IPS DF 6.9 (cell line): ENCODE data around the gene FANCL.
"Not testable (repeated sequence)": the region's sequence is repeated elsewhere in the genome, so short reads cannot be mapped to it uniquely, and the experiment has no call there.

Source experiments
- DNase-seq: peaks from one replicate; pipeline ENCODE4 v3.0.0-alpha.2; 2013; ENCODE audit warnings: low read depth, low spot score
- H3K27ac ChIP-seq: one replicate; pipeline ENCODE4 v1.5.1; 2013; ENCODE audit warnings: low read length, control low read depth
- H3K27me3 ChIP-seq: 2 replicates; pipeline ENCODE4 v1.6.1; 2013; ENCODE audit warnings: mild to moderate bottlenecking, low read length; ENCODE audit not compliant: control insufficient read depth, insufficient read depth
- H3K36me3 ChIP-seq: 2 replicates; pipeline ENCODE4 v1.6.1; 2013; ENCODE audit warnings: low read length; ENCODE audit not compliant: control insufficient read depth, insufficient read depth
- H3K4me1 ChIP-seq: 2 replicates; pipeline ENCODE4 v1.6.1; 2013; ENCODE audit warnings: low read length; ENCODE audit not compliant: control insufficient read depth, insufficient read depth
- H3K4me3 ChIP-seq: 2 replicates; pipeline ENCODE4 v1.5.1; 2013; ENCODE audit warnings: mild to moderate bottlenecking, low read length
- H3K9me3 ChIP-seq: 2 replicates; pipeline ENCODE4 v1.6.1; 2013; ENCODE audit warnings: low read length, inconsistent platforms; ENCODE audit not compliant: control insufficient read depth, insufficient read depth
- WGBS: extraction: QIAGEN DNeasy Blood & Tissue Kit; methylation state at CpG from one replicate; pipeline ENCODE4 v1.1.7; 2013; ENCODE audit warnings: mixed read lengths, missing lambda C conversion rate; ENCODE audit not compliant: insufficient read length, insufficient coverage; 5-methylcytosine and 5-hydroxymethylcytosine counted together

Gene FANCL

DNA sequence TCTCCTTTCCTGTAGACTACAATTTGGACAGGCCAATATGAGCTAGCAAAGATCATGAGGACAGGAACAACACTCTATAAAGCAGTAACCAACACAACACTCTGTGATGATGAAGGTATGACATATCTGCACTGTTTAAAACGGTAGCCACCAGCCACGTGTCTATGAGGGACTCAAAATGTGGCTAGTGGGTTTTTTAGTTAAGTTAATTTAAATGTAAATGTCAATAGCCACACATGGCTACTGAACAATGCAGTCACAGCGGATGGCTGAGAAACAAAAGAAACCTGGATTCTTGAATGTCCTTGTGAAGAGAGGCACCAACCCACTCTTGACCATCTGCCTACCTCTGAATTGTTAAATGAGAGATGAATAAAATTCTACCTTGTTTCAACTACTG lies 33.9 kb downstream of the FANCL start:
- no peaks in the 10 kb centered on the region for H3K27me3 ChIP-seq
- H3K27ac ChIP-seq: no peak overlapping the region
- peaks cover 3% of the 10 kb centered on the region; the same call in 1 of the 2 replicates for H3K4me1 ChIP-seq
- H3K9me3 ChIP-seq: no peaks in the 10 kb centered on the region
- peak; percentile 20 for DNase-seq
- WGBS: no CpG with 5 or more reads among the region's 3 CpGs
- H3K4me3 ChIP-seq: no peak overlapping the region
- H3K36me3 ChIP-seq: peaks cover under 1% of the 10 kb centered on the region; the same call in 1 of the 2 replicates

DNA sequence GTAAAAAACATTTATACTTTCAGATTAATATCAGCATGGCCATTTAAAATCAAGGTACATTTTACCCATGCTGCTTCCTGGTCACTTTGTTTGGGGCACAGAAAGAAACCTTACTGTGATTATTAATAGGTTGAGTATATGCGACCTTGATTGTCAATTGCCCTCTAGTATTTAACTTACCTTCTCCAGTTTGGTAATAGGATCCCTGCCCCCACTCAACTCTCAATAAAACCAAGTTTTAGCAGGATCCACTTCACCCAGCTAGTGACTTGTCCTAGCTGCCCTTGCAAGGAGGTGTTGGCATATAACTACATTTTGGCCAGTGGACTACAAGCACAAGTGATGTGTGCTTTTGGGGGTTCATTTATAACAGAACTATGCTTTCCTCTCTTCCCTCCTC lies 34.3 kb downstream of the FANCL start:
- H3K9me3 ChIP-seq: no peaks in the 10 kb centered on the region
- H3K4me3 ChIP-seq: no peak overlapping the region
- H3K27me3 ChIP-seq: no peaks in the 10 kb centered on the region
- no CpG with 5 or more reads among the region's 1 CpG for WGBS
- no peaks in the 10 kb centered on the region; the same call in 1 of the 2 replicates for H3K36me3 ChIP-seq
- no peak overlapping the region for H3K27ac ChIP-seq
- DNase-seq: no peak
- H3K4me1 ChIP-seq: peaks cover 3% of the 10 kb centered on the region; the same call in 1 of the 2 replicates

DNA sequence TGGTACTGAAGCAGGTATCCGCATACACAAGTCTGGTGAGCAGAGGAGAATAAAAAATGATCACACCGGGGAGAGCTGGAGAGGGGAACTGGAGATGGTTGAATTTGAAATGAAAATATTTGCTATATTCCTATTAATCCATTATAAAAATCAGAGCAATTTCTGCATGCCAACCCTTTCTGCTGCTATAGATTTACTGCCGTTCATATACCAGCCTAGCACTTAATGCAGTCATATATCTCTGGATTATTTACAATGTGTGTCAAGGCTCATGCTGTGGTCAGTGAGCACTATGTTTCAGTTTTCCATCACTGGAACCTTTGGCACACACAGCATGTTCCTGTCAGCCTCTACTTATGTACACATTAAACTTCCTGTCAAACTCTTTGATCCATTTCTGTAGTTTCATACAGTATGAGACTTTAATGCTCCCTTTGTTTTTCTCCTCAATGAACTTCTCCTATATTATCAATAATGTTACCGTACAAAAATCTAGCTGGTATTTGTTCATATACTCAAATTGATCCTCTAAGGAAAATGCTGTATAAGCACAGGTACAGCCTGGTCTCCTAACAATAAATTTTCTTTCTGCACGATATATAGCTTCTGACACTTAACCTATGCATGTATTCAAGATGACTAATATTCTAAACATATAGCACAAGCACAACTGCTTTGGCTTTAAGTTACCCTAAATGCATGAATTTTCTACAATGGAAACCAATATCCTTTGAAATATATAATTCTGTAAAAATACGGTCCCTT lies 36.7 kb downstream of the FANCL start:
- no peak for DNase-seq
- Histone ChIP-seq H3K4me3 (no peak overlapping the region), H3K36me3 (no peaks in the 10 kb centered on the region; the same call in 1 of the 2 replicates), H3K27ac (no peak overlapping the region), H3K4me1 (peaks cover 3% of the 10 kb centered on the region; the same call in 1 of the 2 replicates), H3K9me3 (no peaks in the 10 kb centered on the region), H3K27me3 (no peaks in the 10 kb centered on the region)
- WGBS: no CpG with 5 or more reads among the region's 6 CpGs

DNA sequence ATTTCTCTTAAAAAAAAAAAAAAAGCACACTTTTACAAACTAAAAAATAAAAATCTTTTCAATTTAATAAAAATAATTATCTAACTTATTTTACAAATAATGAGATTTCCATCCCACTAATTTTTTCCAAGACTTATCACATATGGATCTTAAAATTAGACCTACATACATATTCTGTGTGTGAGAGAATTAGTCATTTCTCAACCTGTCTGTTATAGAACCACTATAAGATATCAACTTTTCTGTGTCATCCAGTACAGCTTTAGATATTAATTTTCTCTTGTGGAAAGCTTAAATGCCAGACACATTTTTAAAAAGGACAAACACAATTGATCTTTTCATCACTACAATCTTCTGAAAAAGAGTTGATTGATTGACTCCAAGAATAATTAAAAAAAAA lies 38.1 kb downstream of the FANCL start:
- no peaks in the 10 kb centered on the region; the same call in 1 of the 2 replicates for H3K36me3 ChIP-seq

DNA sequence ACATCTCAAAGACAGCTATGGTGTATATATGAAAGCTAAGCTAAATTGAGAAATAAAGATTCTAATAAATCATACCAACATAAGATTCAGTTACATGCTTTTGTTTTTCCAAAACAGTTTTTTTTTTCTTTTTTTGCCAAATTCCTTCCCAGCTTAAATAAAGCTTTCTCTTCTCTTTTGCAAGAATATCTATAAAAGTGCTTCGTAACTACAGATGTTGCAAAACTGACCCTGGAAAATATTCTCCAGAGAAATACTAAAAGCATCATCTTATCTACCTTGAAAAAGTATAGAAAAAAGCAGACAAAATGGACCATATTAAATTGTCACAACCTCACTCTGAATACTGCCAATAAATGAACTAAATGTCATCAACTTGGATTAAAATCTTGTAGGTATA lies 38.7 kb downstream of the FANCL start:
- Histone ChIP-seq H3K27me3 (no peaks in the 10 kb centered on the region), H3K4me1 (peaks cover 3% of the 10 kb centered on the region; the same call in 1 of the 2 replicates), H3K4me3 (no peak overlapping the region), H3K9me3 (no peaks in the 10 kb centered on the region), H3K27ac (no peak overlapping the region), H3K36me3 (no peaks in the 10 kb centered on the region; the same call in 1 of the 2 replicates)
- DNase-seq: no peak
- no CpG with 5 or more reads among the region's 1 CpG for WGBS

More for the DNA sequence above, 38.1 kb downstream of the FANCL start:
- DNase-seq: no peak
- H3K27ac ChIP-seq: no peak overlapping the region
- H3K9me3 ChIP-seq: no peaks in the 10 kb centered on the region
- H3K27me3 ChIP-seq: no peaks in the 10 kb centered on the region
- no peak overlapping the region for H3K4me3 ChIP-seq
- peaks cover 3% of the 10 kb centered on the region; the same call in 1 of the 2 replicates for H3K4me1 ChIP-seq

DNA sequence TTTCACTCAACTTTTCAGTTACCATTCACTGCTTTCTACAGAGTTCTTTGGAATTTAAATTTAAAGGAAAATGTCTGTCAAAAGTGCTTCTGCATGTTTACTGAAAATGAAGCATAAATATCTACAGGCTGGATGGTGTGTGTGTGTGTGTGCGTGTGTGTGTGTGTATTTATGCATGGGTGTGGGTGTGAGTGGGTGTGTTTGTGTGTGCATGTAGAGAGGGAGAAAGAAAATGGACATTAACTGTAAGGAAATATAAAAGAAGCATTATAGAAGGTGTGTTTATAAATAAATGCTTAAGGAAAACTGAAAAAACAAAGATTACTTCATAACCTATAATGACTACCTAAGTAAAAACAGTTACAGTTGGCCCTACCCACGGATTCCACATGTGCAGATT lies 43.2 kb downstream of the FANCL start:
- Histone ChIP-seq H3K36me3 (no peaks in the 10 kb centered on the region; the same call in 1 of the 2 replicates), H3K4me1 (no peaks in the 10 kb centered on the region), H3K4me3 (no peak overlapping the region), H3K27ac (no peak overlapping the region), H3K9me3 (no peaks in the 10 kb centered on the region), H3K27me3 (no peaks in the 10 kb centered on the region)
- WGBS: no CpG with 5 or more reads among the region's 2 CpGs
- DNase-seq: no peak

DNA sequence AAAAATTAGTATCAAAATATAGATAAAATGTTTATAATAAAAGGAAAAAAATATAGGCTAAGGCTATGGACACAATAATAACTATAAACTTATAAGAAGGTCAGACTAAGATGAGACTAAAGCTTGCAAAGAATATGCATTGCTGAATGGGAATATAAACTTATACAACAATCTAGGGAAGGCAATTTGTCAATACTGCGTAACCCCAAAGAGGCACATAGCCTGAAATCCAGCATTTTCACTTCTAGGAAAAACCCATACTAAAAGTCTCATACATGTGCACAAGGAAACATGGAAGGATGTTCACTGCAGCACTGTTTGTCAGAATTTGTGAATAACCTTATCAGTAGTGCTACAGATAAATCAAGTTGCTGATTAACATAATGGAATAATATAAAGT lies 45.5 kb downstream of the FANCL start:
- DNase-seq: no peak
- no peak overlapping the region for H3K4me3 ChIP-seq
- H3K27me3 ChIP-seq: no peaks in the 10 kb centered on the region
- no peaks in the 10 kb centered on the region for H3K4me1 ChIP-seq
- no peaks in the 10 kb centered on the region for H3K36me3 ChIP-seq
- no peaks in the 10 kb centered on the region for H3K9me3 ChIP-seq
- H3K27ac ChIP-seq: no peak overlapping the region
- WGBS: no CpG with 5 or more reads among the region's 1 CpG

DNA sequence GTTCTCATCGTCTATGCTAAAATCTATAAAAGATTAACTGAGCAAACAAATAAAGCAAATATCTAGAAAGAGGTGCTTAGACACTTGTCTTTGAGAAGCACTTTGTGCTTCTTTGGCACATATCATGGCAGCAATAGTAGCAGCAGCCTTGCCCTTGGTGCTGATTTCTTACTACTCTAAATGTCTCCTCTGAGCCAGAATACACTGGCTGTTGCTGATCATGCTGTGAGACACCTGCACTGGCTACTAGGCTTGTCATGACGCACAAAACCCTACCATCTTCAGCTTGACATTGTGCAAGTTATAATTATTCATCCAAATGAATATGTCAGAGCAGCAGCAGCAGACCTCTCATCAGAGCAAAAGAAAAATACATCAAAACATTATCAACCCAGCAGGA lies 46.7 kb downstream of the FANCL start:
- no peaks in the 10 kb centered on the region for H3K36me3 ChIP-seq
- 100% methylated on average over 1 of the region's 2 CpGs for WGBS

DNA sequence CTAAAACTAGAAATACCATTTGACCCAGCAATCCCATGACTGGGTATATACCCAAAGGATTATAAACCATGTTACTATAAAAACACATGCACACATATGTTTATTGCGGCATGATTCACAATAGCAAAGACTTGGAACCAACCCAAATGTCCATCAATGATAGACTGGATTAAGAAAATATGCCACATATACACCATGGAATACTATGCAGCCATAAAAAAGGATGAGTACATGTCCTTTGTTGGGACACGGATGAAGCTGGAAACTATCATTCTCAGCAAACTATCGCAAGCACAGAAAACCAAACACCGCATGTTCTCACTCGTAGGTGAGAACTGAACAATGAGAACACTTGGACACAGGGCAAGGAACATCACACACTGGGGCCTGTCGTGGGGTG lies 54.1 kb downstream of the FANCL start:
- not testable (repeated sequence) for H3K36me3 ChIP-seq, H3K27ac ChIP-seq, H3K4me1 ChIP-seq, H3K4me3 ChIP-seq, DNase-seq, H3K27me3 ChIP-seq, H3K9me3 ChIP-seq
- no CpG with 5 or more reads among the region's 6 CpGs for WGBS

More for the DNA sequence above, 46.7 kb downstream of the FANCL start:
- Histone ChIP-seq H3K27me3 (no peaks in the 10 kb centered on the region), H3K9me3 (no peaks in the 10 kb centered on the region), H3K4me1 (no peaks in the 10 kb centered on the region), H3K27ac (no peak overlapping the region), H3K4me3 (no peak overlapping the region)
- no peak for DNase-seq

DNA sequence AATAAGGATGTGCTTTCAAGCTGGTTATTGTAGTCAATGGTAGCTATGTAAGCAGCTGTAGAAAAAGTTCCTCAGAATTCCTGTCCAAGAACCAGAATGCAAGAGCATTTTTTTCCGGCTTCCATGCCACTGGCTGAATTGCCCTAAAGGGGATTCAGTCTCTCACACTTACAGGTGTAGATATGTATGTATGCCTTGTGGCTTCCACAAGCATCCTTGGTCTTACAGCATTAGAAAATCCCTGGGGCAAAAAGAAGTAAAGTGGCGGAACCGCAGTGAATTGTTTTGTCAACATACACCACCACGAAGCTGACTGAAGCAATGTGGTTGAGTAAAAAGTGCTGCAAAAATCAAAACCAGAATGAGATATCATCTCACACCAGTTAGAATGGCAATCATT lies 54.6 kb downstream of the FANCL start:
- Histone ChIP-seq H3K27ac (no peak overlapping the region), H3K36me3 (no peaks in the 10 kb centered on the region; the same call in 1 of the 2 replicates), H3K4me1 (no peaks in the 10 kb centered on the region), H3K9me3 (no peaks in the 10 kb centered on the region), H3K4me3 (no peak overlapping the region), H3K27me3 (no peaks in the 10 kb centered on the region)
- no CpG with 5 or more reads among the region's 4 CpGs for WGBS
- no peak for DNase-seq

DNA sequence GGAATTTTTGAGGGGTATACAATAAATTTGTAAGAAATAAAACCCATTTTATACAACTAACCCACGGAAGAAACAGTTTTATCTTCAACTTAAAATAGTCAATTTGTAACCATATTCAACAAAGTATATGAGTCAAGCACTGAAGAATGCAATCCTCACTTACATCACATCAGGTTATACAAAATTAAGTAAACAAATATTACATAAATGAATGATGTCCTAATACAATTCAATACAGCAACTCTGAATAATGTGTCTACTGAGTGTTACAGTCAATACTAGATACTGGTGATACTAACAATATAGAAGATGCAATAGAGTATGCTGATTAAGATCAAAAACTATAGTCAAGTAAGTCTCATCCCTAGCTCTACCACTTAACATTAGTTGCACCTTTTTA lies 58.6 kb downstream of the FANCL start:
- H3K27ac ChIP-seq: no peak overlapping the region
- H3K36me3 ChIP-seq: no peaks in the 10 kb centered on the region
- no peaks in the 10 kb centered on the region for H3K9me3 ChIP-seq
- no peaks in the 10 kb centered on the region for H3K27me3 ChIP-seq
- DNase-seq: no peak
- no peaks in the 10 kb centered on the region for H3K4me1 ChIP-seq
- no peak overlapping the region for H3K4me3 ChIP-seq
- WGBS: no CpG with 5 or more reads among the region's 1 CpG
